Urothelium cell line (cell line): ENCODE results near the gene CD3G.
"Not testable (repeated sequence)": the region's sequence is repeated elsewhere in the genome, so short reads cannot be mapped to it uniquely, and the experiment has no call there.

Source experiments
- DNase-seq: peaks from one replicate; pipeline ENCODE4 v3.0.0; 2011; ENCODE audit warnings: low spot score, mixed read lengths
- FAIRE-seq: peaks from 2 replicates; lab custom pipeline; 2011; peaks lifted over from hg19 to GRCh38; lab: Jason Lieb, UNC

CD3G gene

DNA sequence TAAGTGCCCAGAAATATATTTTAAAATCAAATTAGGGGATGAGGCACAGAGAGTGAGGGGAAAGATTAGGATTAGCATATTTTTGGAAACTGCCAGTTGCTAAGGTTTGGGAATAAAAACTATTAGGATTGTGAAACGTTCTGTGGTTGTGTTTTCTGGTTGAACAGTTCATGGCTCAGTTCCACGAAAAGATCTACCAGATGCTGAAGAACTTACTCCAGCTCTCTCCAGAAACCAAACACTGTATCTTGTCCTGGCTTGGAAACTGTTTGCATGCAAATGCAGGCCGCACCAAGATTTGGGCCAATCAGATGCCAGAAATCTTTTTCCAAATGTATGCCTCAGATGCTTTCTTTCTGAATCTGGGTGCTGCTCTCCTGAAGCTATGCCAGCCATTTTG, 30.6 kb downstream of the CD3G start:
- FAIRE-seq (no peak), DNase-seq (no peak)

DNA sequence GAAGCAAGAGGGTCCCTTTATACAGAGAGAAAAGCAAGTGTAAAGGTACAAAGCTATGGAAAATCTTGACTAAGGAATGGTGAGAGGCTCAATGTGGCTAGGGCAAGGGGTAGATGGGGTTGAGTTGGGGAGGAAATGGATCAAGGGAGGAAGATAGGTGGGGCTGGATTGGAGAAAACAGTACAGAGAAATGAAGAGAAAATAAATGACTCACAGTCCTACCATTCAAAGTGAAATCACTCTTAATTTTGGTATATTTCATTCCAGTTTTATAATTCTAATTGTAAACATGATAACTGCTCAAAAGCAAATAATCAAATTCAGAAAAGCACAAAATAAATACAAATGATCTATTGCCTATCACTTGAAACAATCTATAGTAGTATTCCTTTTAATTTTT, 31.8 kb downstream of the CD3G start:
- FAIRE-seq (no peak), DNase-seq (no peak)

GRCh38 chr11:118379497-118379896, 35.4 kb downstream of the CD3G start:
- FAIRE-seq: no peak
- no peak for DNase-seq

GRCh38 chr11:118380571-118380970, 36.4 kb downstream of the CD3G start:
- no peak for FAIRE-seq
- DNase-seq: no peak

DNA sequence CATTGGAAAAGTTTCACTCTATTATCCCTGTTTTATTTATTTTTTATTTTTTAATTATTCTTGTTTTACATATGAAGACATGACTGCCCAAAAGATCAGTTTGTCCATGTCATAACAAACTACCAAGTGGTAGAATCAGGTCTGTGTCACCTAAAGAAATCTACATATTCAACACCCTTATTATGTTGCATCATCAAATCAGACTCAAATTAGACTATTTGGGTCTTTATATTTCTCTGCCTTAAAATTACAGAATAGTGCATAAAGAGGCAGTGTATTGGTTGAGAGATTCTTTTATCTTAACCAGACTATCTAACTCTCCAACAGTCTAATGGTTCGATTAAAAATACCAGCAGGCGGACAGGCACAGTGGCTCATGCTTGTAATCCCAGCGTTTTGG, 38.8 kb downstream of the CD3G start:
- DNase-seq (no peak), FAIRE-seq (no peak)

DNA sequence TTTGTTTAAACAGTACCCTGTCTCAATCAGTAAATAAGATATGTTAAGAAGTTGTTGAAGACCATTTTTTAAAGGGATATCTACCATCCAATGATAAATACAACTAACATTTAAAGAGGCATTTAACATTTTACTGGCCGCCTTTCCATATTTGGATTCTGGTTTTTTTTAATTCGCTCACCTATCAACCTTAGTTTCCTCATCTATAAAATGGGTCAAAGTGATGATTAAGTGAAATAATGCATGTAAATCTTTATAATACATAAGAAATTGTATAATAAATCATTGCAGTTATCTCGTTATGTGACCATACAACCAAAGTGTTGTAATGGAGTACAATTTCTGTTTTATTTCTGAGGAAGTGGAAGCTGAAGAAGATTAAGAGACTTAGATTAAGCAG, 39.5 kb downstream of the CD3G start:
- DNase-seq (no peak), FAIRE-seq (no peak)

- FAIRE-seq (no peak), DNase-seq (no peak)
Measured at GRCh38 chr11:118396097-118396501, 52.0 kb downstream of the CD3G start.

DNA sequence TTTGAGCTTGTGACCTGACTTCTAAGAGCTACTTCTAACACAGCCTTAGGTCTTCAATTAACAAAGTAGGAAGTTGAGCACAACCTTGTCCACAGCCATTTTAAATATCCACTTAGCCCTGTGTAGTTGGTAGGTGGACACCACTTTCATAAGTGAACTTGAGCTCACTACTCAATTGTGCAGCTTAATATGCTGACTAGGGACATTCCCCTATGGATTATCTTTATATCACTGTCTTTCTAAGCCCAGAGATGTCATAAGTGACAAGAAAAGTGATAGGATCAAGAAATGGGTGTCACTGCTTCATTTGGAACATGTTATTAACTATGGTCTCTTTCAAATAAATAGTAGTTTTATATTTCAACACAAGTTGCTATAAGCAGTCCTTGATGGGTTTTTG, 53.3 kb downstream of the CD3G start:
- FAIRE-seq: no peak
- DNase-seq: no peak

DNA sequence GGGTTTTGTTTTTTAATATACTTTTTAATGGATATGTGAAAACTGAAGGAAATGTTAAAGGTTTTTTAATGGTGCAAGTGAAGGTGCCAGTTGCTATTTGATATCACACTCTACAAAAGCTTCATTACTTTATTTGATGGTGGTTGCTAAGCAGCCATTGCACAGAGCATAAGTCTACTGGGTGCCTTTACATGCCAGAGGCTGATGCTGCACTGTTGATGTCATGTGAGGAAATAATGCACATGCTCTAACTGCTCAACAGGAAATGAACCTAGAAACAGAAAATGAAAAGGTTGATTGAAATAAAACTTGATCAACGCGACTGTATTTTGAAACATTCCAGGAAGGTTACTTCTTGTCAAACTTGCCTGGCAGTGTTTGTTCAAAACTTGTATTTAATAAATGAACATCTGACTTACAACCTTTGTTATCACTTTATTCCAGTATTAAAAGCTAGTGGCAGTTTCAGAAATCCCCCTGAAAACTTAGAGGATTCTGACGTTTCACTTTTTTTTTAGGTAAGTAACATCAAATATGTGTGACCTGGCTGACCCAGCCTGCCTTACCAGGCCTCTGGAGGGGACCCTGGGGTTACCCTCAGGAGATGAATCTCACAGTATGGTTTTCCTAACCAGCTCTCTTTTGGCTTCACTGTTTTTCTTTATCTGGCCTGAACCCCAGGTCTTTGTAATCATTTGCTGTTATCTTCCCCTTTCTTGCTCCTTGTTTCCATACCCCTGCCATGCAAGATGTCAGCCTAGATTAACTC, 54.8 kb downstream of the CD3G start:
- no peak for DNase-seq

DNA sequence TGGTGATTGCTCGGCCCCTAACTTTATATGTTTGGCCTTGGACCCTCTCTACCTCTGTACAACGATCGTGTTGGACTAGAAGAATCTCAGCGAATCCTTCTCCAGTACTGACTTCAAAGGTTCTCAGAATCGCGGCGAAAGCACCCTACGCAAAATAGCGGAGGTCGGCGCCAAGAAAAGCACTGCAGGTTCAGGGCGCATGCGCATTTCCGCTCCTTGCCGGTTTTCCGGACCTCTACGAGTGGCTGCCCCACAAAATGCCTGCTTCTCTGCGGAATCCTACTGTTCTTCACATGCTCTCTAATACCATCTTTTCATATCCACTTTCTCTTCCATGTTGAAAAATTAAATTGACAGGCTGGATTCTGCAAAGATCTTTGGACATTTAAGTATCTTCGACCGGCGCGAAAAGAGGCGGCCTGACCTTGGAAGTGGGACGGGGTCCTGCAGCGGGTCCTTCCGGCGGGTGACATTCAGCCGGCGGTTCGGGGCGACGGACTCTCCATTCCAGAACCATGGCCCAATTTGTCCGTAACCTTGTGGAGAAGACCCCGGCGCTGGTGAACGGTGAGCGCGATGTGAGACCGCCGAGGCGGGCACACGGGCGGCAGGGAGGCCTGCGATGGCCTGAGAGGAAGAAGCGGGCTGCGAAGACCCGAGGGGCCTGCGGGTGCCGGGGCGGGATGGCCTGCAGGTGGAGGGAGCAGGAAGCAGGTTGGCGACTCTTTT, 57.2 kb downstream of the CD3G start, which contains the start of gene ATP5MG:
Gene ATP5MG (plus strand): TSS at position 456 of the 729 bp plus-strand sequence. CDS start 60 bp downstream, at position 516.
- peak; percentile 82 for DNase-seq
- no peak for FAIRE-seq

More for the DNA sequence above, 54.8 kb downstream of the CD3G start:
- no peak for FAIRE-seq

- FAIRE-seq (no peak), DNase-seq (no peak)
Measured at GRCh38 chr11:118401880-118402590, 57.9 kb downstream of the CD3G start.

DNA sequence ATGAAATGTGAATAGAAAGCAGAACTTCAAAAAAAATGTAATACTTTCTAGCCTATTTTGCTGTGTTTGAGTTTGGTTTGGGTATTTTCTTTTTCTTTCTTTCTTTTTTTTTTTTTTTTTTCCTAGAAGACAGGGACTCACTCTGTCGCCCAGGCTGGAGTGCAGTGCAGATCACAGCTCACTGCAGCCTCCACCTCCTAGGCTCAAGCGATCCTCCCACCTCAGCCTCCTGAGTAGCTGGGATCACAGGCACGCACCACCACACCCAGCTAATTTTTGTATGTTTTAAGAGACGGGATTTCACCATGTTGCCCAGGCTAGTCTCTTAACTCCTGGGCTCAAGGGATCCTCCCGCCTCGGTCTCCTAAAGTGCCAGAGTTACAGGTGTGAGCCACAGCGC, 58.5 kb downstream of the CD3G start:
- not testable (repeated sequence) for FAIRE-seq, DNase-seq
